Measurements from ENCODE around the gene IGSF8. TPM values are rescaled to one million over a fixed set of nuclear protein-coding genes. Genes with fewer than 3 reads are reported as not detected.
"Not testable (repeated sequence)": the region's sequence is repeated elsewhere in the genome, so short reads cannot be mapped to it uniquely, and the experiment has no call there.

The IGSF8 gene
- total RNA-seq, 1 donor from 2014 or later, result 18.5 TPM

DNA sequence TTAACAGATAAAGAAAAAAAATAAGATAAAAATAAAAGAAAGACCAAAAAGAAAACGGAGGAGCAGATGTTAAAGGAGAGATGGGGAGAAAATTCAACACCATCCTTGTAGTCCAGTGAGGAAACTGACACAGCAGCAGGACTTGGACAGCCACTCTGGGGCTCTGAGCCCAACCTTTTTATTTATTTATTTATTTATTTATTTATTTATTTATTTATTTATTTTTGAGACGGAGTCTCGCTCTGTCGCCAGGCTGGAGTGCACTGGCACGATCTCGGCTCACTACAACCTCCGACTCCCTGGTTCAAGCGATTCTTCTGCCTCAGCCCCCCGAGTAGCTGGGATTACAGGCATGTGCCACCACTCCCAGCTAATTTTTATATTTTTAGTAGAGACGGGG lies 13.0 kb upstream of the IGSF8 start:
- DNase-seq, result peak; percentile 8
- intact Hi-C loops (cut with DNase I); ATAC-seq (ENCODE audit: poor library complexity): not testable (repeated sequence)

GRCh38 chr1:160109686-160110085 lies 11.3 kb upstream of the IGSF8 start:
- intact Hi-C loops (cut with DNase I), result no loop called here
- no peak for ATAC-seq (ENCODE audit: poor library complexity)
- no peak for DNase-seq

DNA sequence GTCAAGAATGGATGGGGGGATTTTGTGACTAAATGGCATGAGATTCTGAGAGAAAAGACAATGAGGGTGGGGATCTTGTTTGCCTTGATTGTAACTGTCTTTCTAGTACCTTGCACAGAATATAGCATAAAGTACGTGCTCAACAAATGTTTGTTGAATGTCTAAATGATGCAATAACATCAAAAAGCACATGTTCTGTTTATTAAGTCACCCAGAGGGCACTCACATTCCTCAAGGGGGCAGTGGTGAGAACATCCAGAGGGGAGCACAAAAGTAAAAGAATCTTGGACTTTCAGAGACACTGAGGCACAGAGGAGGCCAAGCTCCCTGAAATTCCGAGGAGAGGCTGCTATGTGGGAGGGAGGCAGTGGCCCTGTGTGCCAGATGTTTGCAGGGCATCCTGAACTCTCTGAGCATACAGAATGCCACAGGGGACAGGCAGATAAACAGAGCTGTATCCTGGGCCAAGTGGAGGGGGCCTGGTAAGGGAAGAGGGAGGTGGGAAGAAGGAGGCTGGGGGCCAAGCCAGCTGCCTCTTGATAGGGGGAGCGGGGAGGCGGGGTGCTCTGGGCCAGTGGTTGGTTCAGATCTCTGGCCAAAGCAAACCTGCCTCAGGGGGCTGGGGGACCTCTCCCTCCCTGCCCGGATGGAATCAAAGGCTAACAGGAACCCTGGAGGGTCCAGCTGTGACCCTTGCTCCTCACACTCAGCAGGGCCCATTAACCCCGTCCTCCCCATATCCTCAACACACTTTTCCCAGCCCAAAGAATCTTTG lies 10.7 kb upstream of the IGSF8 start:
- intact Hi-C loops (cut with DNase I), result no loop called here
- ATAC-seq (ENCODE audit: poor library complexity), result no peak
- peak; percentile 25 for DNase-seq

- intact Hi-C loops (cut with DNase I), result no loop called here
- DNase-seq, result peak; percentile 1
- ATAC-seq (ENCODE audit: poor library complexity), result no peak
Measured at GRCh38 chr1:160107512-160107911, 9.1 kb upstream of the IGSF8 start.

DNA sequence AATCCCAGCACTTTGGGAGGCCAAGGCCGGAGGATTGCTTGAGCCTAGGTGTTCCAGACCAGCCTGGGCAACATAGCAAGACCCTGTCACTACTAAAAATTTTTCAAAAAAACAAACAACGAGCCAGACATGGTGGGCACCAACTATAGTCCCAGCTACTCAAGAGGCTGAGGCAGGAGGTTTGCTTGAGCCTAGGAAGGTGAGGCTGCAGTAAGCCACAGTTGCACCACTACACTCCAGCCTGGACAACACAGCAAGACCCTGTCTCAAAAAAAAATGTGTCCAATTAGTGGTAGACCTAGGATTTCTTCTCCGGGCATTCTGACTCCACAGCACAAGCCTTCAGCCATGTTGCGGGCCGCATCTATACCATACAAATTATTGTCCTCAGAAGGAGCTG lies 6.7 kb upstream of the IGSF8 start:
- DNase-seq (peak; percentile 11), ATAC-seq (ENCODE audit: poor library complexity) (no peak)
- intact Hi-C loops (cut with DNase I), result no loop called here

DNA sequence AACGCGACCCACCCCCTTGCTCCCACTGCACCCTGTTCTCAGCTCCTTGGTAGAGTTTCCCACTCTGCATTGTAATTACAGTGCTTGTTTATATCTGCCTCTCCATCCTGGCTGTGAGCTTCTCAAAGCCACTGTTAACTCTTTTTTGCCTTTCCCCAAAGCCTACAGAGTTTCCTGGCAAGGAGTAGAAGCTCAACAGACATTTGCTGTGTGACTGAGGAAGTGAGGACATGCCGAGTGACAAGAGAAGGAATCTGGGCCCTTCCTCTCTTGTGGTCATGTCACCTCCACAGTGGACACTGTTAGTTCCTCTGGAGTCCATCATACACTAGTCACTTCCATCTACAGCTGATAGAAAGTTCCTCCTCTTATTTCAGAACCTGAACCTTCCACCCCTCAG lies 6.1 kb upstream of the IGSF8 start:
- intact Hi-C loops (cut with DNase I), result loop anchor here (5.0 kb wide), 2 partner anchors 93 to 143 kb away; no protein-coding TSS in a partner anchor
- ATAC-seq (ENCODE audit: poor library complexity) (no peak), DNase-seq (peak; percentile 13)

DNA sequence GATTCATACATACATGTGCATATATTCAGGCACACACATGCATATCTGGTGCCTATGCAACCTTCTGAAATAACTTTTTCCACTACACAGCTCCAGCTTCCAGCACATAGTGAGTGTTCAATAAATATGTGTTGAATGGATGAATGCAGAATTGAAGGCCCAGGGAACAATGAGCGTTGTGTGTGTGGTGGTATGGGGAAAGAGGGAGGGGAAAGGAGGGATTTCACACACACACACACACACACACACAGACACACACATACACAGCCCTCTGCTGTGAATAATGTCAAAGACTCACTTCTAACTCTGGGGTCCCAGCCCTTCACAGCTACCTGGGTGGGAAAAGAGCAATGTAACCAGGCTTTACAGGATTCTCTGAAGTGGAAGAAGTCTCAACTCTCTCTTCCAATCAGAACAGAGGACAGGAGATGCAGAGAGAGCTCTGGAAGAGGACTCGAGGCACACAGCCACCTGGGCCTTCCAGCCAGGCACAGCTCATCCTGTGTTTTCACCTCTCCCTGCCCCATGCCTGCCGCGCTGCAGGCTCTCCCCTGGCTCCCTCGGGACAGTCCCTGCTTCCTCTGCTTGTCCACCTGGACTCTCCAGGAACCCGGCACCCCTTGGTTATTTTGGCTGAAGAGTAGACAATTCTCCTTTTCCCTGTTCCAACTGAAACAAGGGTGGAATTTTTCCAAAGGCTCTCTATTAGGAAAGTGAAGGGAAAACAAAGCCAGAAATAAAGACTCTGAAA lies 5.4 kb upstream of the IGSF8 start:
- no peak for ATAC-seq (ENCODE audit: poor library complexity)
- intact Hi-C loops (cut with DNase I), result loop anchor here (5.0 kb wide), 2 partner anchors 93 to 143 kb away; no protein-coding TSS in a partner anchor
- peak; percentile 27 for DNase-seq

- intact Hi-C loops (cut with DNase I), result loop anchor here (2.0 to 5.0 kb wide), 3 partner anchors 95 to 189 kb away; no protein-coding TSS in a partner anchor
- no peak for DNase-seq
- ATAC-seq (ENCODE audit: poor library complexity), result no peak
Measured at GRCh38 chr1:160101717-160102522, 3.5 kb upstream of the IGSF8 start.

GRCh38 chr1:160101037-160101716 lies 2.8 kb upstream of the IGSF8 start:
- peak; percentile 87 for DNase-seq
- ATAC-seq (ENCODE audit: poor library complexity), result peak; percentile 48
- intact Hi-C loops (cut with DNase I), result loop anchor here (2.0 to 5.0 kb wide), 3 partner anchors 96 to 190 kb away; no protein-coding TSS in a partner anchor

GRCh38 chr1:160099716-160100375 lies 1.4 kb upstream of the IGSF8 start:
- ATAC-seq (ENCODE audit: poor library complexity) (no peak), DNase-seq (no peak)
- intact Hi-C loops (cut with DNase I), result loop anchor here (2.0 to 5.0 kb wide), 3 partner anchors 97 to 191 kb away; no protein-coding TSS in a partner anchor

DNA sequence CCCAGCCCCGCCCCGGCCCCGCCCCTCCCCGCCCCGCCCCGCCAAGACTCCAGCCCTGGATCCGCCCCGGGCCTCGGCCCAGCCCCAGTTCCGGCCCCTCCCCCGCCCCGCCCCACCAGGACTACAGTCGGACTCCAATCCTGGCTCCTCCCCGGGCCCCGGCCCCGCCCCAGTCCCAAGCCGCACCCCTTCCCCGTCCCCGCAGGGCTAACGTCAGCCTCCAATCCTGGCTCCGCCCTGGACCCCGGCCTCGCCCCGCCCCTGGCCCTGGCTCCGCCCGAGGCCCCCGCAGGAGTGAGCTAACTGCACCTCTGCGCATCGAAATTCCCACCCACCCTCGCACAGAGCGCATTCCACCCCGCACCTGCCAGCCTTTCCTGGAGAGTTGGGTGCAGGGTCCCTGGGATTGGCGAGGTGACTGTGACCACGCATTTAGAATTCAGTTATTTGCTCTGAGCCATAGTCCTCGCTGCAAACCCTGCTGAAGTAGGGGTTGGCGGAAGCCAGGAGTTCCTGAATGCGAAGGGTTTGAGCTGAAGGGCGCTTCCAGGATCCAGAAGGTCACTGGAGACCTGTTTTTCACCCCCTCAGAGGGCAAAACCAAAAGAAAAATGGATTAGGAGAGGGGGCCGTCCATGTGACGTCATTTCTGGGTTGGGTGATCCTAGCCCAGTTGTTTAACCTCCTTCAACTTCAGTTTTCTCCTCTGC lies 588 bp upstream of the IGSF8 start:
- ATAC-seq (ENCODE audit: poor library complexity) (peak; percentile 88), DNase-seq (peak; percentile 98)
- intact Hi-C loops (cut with DNase I), result no loop called here

GRCh38 chr1:160097151-160097910 lies 1.1 kb downstream of the IGSF8 start:
- DNase-seq (no peak), ATAC-seq (ENCODE audit: poor library complexity) (no peak)
- intact Hi-C loops (cut with DNase I), result no loop called here

- DNase-seq (no peak), ATAC-seq (ENCODE audit: poor library complexity) (no peak)
- intact Hi-C loops (cut with DNase I), result no loop called here
Measured at GRCh38 chr1:160096274-160097116, 1.9 kb downstream of the IGSF8 start.

- ATAC-seq (ENCODE audit: poor library complexity) (no peak), DNase-seq (no peak)
- intact Hi-C loops (cut with DNase I), result no loop called here
Measured at GRCh38 chr1:160095382-160096105, 2.9 kb downstream of the IGSF8 start.

GRCh38 chr1:160094806-160095205 lies 3.6 kb downstream of the IGSF8 start:
- ATAC-seq (ENCODE audit: poor library complexity), result no peak
- intact Hi-C loops (cut with DNase I), result no loop called here
- no peak for DNase-seq
